T1000 (cell line): ENCODE measurements around the gene RHOXF2B.
"Not testable (repeated sequence)": the region's sequence is repeated elsewhere in the genome, so short reads cannot be mapped to it uniquely, and the experiment has no call there.

ENCODE experiments used
- DNase-seq: peaks from one replicate; lab custom pipeline; 2025; ENCODE audit warnings: mixed read lengths; lab: John Stamatoyannopoulos, UW

Gene RHOXF2B

DNA sequence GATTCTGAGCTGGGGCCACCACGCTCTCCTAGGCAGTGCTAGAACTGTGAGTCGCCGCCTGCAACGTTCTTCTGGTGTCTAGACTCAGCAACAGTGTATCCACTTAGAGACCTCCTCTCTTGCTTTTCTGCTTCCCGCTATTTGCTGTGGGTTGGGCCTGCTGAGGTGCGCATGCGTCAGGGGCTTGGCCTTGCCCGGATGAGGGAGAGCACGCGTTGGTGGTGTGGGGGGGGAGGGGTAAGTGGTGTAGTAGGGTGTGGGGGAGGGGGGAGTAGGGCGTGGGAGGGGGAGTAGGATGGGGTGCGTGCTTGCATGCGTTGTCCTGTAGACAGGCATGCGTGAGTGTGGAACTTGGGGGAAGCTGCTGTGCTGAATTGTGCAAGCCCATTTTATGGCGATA is at the start of gene RHOXF2B:
Gene RHOXF2B, minus strand, starts transcription at position 101 of the 400 bp plus-strand sequence. CDS start 138 bp downstream, outside the sequence.
- DNase-seq: not testable (repeated sequence)

DNA sequence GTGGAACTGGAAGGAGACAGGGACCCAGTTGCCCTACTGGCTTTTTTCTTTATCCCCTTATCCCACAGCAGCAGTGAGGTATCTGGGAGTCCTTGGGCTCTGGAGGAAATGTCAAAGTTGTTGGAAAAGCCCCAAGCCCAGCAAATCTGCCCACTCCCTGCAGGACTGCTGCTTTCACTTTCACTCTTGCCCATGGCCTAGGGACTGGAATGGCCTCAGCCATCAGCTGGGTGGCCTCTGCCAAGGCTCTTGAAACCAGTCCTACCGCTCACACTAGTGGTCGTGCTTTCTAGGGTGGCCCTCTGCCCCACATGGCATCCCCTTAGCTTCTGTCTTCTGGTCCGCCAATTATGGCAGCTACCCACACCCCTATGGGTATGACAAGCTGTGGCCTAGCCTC is 48.0 kb upstream of the RHOXF2B start:
- no peak for DNase-seq

DNA sequence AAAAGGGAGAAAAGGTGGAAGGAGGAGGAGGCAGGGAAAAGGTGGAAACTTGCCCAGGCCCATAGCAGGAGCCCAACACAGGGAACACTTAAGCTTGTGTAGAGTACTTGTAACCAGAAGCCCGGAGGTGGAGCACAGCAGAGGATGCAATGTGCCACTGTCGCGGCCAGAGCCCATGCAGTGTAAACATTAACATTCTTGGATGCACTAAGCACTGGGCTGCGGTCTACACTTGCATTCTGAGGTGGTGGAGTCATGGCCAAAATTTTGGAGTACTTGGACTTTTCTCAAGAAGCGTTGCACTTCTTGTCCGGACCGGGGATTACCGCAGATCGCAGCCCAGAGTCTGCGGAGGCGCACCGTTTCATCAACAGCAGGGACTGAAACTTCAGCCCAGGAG is 42.7 kb upstream of the RHOXF2B start:
- no peak for DNase-seq

DNA sequence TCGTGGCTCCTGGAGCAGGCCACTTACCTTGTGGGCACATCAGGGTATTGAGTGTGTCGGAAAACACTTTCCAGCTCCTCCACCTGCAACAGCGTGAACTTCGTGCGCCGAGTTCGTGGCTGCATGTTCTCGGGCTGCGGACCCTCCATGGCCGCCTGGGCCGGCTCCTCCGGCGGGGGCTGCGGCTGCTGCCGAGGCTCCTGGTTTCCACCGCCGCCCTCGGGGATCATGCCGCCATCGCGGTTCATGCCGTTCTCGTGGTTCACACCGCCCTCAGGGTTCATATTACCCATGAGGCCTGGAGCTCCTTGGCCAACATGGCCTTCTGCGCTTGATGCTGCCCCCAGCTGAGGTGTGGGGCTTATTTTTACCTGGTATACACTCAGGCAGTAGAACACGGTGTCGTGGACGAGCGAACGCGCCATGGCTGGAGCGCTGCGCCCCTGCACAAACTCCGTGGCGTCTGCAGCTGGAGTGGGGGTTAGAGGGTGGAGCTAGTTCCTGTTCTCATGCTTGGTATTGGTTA is 38.0 kb upstream of the RHOXF2B start, which contains the start of gene RHOXF1:
Gene RHOXF1, minus strand, starts transcription at position 476 of the 526 bp plus-strand sequence. Its CDS starts 51 bp downstream, at position 425.
- no peak for DNase-seq

DNA sequence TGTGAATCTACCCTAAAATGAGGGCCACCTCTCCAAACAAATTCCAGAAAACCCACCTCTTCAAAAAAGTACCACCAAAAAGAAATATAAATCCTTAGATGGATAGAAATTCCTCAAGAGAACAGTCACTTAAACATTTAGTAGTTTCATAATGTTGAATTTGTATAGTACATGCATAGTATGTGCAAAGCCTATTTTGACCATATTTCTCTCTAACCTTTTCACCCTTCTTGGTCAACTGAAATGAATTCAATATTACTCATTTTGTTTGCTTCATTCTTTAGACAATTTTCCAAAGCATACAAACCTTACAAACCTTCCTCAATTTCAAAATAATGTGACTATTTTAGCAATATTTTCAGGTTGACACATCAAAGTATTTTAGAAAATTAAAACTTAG is 34.1 kb upstream of the RHOXF2B start:
- DNase-seq: no peak

DNA sequence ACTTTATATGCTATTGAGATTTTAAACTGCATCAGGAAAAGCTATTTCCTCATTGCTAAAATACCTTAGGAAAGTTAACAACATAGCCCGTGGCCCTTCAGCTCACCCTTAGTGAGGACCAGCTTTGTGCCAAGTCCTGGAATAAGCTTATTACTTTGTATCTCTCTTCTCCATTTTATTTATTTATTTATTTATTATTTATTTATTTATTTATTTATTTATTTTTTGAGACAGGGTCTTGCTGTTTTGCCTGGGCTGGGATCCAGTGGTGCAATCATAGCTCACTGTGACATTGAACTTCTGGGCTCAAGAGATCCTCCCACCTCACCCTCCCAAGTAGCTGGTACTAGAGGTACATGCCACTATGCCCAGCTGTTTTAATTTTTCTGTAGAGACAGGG is 31.9 kb upstream of the RHOXF2B start:
- DNase-seq: no peak

DNA sequence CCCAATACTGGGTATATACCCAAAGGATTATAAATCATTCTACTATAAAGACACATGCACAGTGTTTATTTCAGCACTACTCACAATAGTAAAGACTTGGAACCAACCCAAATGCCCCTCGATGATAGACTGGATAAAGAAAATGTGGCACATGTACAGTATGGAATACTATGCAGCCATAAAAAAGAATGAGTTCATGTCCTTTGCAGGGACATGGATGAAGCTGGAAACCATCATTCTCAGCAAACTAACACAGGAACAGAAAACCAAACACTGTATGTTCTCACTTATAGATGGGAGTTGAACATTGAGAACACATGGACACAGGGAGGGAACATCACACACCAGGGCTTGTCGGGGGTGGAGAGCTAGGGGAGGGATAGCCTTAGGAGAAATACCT is 27.2 kb upstream of the RHOXF2B start:
- not testable (repeated sequence) for DNase-seq

DNA sequence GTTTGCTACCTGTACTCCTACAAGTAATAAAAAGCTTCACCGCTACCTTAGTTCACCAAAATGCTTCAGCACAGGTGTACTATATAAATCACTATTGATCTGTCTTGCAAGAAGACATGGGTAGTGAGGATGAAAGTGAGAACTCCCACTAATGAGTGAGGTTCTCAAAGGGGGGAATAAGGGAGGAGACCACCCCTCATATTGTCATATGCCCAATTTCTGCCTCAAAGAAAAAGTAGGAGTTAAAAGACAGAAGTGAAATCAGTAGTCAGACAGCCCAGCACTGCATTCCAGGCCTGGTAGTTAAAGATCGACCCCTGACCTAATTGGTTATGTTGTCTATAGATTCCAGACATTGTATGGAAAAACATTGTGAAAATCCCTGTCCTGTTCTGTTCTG is 23.6 kb upstream of the RHOXF2B start:
- DNase-seq: not testable (repeated sequence)

DNA sequence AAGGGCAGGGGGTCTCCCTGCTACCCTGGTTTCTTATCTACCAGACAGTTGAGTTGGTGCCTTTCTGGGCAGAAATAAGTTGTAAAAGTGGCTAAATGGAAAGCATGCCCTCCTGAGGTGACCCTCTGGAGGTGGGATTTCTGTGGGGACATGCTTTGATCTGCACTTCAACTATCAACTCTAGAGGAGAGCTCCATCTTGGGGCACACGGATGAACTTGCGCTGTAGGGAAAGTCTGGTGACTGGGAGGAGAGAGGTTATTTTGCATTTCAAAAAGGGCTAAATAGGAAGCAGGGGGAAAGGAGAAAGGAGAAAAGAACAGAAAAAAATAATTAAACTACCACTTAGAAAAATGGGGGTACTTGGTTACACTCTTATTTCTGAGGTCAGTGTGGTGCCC is 12.7 kb upstream of the RHOXF2B start:
- no peak for DNase-seq

DNA sequence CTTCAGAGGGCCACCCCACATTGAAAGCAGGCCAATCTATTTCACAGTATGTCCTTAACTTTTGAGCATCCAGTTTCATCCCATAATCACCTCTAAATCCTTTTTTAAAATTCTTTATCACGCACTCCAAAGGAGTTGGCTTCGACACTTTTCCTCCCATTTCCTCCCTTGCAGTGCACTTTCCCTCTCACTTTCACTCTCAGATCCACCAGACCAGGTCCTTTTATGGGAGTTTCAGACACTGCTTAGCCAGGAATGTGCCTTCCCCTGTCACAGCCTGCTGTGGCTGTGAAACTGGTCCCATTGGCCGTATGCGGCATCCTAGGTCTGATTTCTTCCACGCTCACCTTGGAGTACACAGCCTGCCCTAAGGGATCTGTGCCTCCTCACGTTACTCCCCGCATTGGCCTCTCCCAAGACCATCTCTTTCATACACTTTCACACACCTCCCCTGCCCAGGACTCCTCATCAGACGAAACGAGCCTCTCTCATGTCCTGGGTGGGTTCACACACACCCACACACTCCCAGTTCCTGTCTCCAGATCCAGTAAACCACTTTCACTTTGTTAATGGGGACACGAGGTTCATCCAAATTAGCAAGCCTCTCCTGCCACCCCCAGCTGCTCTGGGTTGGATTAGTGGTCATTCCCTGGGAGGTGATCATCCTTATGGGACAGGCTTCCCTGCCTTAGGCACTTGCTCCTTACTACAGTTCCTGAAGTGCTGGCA is 10.0 kb upstream of the RHOXF2B start:
- DNase-seq: no peak

DNA sequence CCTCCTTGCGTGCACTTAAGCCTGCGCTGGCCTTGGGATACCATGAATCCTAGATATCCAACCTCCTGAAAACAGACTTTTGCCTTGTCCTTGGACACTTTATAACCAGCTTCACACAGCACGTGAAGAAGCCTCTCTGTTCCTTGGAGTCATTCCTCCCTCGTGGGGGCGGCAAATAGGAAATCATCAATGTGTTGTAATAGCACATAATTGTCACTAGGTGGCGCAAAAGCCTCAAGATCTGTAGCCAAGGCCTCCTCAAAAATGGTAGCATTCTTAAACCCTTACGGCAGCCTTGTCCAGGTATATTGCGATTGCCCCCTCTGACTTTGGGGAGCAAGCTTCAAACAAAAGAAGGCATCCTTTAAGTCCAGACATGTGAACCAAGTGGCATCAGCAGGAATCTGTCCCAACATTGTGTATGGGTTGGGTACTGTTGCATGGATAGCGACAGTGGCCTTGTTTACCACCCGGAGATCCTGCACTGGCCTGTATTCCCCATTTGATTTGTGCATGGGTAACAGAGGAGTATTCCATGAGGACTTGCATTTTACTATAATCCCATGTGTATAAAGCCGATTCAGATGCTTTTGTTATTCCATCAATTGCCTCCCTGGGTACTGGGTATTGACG is 8.2 kb upstream of the RHOXF2B start:
- DNase-seq: not testable (repeated sequence)

DNA sequence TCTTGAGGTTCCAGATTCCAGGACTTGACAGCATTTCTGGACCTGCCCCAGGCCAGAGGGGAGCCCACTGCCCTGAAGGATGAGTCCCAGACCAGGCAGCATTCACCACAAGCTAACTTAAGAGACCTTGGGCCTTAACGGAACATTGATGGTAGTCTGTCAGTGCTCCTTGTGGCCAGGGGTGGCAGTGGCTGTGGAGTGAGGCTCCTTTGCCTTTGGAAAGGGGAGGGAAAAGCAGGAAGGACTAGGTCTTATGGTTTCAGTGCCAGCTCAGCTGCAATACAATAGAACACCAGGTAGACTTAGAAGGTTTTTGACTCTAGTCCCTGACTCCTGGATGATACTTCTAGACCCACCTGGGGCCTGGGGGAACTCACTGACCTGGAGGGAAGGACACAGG is 11.3 kb downstream of the RHOXF2B start:
- DNase-seq: not testable (repeated sequence)

DNA sequence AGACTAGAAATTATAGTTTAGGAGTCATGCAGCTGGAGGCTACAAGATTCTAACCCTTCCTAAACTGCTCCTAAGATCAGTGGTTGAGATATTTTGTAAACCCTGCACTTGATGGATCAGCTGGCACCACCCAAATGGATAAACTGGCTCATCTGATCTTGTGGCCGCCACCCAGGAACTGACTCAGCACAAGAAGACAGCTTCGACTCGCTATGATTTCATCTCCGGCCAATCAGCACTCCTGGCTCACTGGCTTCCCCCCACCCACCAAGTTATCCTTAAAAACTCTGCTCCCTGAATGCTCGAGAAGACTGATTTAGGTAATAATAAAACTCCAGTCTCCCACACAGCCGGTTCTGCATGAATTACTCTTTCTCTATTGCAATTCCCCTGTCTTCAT is 34.8 kb downstream of the RHOXF2B start:
- DNase-seq: not testable (repeated sequence)

DNA sequence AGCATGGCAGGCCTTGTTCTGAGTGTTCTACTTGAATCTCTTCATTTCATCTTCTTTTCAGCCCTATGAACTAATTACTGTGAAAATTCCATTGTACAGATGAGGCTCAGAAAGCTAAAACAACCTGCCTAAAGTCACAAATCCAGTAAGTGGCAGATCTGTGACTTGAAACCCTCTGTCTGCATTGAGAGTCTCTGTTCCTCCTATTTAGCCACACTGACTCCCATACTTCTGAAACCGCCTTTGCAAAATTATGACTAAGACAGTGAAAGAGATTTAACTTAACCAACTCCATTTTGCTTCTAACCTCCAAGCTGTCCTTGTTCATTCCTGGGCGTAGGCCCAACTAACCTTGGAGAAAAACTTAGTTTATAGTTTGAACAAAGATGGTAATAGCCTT is 35.2 kb downstream of the RHOXF2B start:
- not testable (repeated sequence) for DNase-seq

DNA sequence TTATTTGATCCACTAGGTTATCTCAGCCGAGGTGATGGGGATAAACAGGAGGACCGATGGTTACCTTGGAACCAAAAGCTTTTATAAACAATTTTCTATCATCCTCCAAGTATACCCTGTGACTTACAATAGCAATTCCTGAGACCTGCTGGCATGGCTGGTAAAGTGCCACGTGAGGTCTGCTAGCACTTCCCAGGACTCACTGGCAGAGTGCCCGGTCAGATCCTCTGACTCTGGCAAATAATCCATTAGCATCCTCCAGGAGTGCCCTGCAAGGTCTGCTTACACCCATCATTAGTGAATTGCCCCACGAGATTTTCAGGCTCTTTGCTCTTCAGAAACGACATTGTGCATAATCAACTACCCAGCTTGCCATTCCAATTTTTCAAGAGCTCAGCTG is 37.3 kb downstream of the RHOXF2B start:
- DNase-seq: not testable (repeated sequence)

DNA sequence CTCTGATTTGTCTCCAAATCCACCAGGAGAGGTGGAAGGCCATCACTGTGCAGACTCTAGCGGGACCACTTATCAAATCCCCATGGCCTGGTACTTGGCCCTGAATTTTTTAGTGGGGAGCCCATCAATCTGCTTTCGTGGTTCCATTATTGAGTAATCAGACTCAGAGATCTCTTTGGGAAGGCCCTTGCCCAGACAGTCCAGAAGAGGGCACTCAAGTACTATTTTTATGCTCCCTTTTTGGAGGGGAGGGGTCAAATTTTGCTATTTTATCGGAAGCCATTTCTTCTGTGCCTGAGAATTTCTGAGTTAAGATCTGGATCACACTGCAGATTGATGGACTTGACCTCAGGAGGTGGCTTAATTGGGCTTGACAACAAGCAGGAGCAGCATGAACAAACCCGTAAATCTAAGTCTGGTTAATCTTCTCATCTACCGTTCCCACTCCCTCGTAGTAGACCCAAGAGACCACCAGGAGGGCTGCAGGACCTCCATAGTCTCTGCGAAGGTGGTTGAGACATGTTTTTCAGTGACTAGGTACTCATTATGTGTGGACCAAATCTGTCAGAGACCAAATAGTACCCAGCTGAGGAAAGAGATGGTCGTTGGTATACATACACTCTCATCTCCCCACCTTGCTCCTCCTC is 38.3 kb downstream of the RHOXF2B start:
- not testable (repeated sequence) for DNase-seq

DNA sequence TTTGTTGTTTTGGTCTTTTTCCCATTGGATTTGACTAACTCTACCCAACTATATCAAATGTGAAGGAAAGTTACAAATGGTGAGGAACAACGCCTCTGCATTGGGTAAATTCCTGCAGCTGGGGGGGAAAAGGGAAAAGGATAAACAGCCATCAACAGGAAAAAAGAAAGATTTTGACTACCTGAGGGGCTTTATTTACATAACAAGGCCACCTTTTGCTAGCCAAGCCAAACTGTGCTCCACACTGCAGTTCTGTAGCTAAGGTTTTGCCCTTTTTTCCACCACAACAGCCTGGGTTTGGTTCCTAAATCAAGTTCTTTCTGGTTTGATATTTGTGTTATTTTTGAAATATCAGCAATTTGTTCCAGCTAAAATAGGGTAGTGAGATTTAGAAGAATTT is 40.8 kb downstream of the RHOXF2B start:
- no peak for DNase-seq

DNA sequence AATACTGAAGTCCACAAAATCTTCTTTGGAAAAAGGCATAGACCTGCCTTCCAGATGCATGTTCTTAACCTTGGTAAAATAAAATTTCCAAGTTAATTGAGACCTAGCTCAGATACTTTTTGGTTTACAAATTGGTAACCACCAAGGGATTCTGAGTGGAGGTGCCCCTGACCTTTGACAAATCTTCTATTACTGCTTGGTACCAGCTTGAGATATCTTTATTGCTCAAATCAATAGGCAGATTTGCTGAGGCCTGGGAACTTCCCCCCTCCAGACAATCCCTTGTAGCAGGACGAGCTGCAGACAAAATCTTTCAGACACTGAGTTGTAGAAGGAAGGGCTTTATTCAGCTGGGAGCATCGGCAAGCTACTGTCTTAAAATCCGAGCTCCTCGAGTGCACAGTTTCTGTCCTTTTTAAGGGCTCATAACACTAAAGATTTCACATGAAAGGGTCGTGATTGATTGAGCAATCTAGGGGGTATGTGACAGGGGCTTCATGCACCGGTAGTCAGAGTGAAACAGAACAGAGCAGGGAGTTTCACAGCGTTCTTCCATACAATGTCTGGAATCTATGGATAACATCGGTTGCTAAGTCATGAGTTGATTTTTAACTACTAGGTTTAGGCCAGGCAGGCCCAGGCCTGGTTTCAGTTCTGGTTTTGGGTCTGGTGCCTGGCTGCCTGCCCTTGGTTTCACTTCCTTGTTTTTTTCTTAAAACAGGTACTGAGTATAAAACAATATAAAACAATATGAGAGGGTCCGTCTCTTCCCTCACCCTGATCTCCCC is 41.8 kb downstream of the RHOXF2B start:
- DNase-seq: not testable (repeated sequence)

DNA sequence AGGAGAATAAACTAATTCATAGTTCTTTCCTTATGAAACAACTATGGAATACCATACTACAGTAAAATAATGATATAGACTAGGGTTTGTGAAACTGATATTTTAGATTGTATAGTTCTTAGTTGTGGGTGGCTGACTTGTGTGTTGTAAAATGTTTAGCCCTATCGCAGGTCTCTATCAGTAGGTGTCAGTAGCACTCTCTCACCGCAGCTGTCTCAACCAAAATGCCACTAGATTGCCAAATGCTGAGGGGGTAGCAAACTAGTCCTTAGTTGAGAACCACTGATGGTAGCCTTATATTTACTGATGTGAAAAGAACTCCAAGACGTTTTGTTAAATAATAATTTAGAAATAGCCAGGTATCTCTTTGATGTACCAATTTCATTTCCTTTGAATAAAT is 48.1 kb downstream of the RHOXF2B start:
- DNase-seq: no peak

DNA sequence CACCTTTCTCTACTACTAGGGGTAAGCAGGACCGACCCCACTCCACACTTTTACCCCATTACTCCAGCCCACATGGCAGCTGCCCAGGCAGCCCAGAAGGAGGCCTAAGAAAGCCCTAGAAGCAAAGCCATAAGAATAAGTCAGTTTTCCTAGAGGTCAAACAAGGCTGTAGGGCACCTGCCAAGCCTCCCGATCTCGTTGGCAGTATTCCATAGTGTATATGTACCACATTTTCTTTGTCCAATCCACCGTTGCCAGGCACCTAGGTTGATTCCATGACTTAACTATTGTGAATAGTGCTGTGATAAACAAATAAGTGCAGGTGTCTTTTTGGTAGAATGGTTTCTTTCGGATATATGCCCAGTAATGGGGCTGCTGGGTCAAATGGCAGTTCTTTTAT is 54.2 kb downstream of the RHOXF2B start:
- DNase-seq: no peak

DNA sequence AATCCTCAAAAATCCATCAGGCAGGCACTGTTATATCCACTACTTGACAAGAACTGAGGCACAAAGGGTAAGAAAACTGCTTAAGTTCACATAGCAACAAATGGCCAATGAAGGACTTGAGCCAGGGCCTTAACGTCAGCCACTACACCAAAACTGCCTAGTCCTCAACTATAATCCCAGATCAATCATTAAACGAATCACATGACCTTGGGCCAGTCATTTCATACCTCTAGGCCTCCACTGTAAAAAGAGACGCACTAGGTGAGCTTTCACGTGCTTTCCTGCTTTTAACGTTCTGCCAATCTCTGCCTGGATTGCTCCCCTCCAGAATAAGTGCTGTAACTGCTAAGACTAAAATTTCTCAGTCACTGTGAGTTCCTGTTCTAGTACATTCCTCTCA is 54.7 kb downstream of the RHOXF2B start:
- DNase-seq: no peak
